NB4 (cell line): ENCODE results near the gene TMEM259.

ENCODE experiments used
- DNase-seq: peaks from one replicate; pipeline ENCODE4 v3.0.0; 2010; ENCODE audit warnings: low read depth
- H3K4me3 ChIP-seq: one replicate; pipeline ENCODE4 v1.5.1; 2011; ENCODE audit warnings: mild to moderate bottlenecking, low read depth, low read length, moderate library complexity
- CTCF ChIP-seq: IDR thresholded peaks from one replicate; pipeline ENCODE4 v1.5.1; 2012; ENCODE audit warnings: low read depth, low read length
- MAX ChIP-seq: IDR thresholded peaks from 2 replicates; pipeline ENCODE4 v1.6.1; 2011; ENCODE audit warnings: low read depth, low read length
- MYC ChIP-seq: IDR thresholded peaks from 2 replicates; pipeline ENCODE4 v1.6.1; 2011; ENCODE audit warnings: low read depth, low read length
- POLR2A ChIP-seq: IDR thresholded peaks from 2 replicates; pipeline ENCODE4 v1.6.1; 2011; ENCODE audit warnings: mild to moderate bottlenecking; ENCODE audit not compliant: insufficient read length; ENCODE audit errors: extremely low read depth

TMEM259 gene

GRCh38 chr19:1063030-1063908 lies 42.3 kb upstream of the TMEM259 start:
- DNase-seq: peak; percentile 56
- H3K4me3 ChIP-seq: no peak overlapping the region
- TF ChIP-seq MAX: no peak
- TF ChIP-seq POLR2A: no peak
- TF ChIP-seq CTCF: no peak

- DNase-seq: no peak
- TF ChIP-seq MAX: no peak
- H3K4me3 ChIP-seq: no peak overlapping the region
These were observed 41.6 kb upstream of the TMEM259 start for GRCh38 chr19:1062387-1063029.

GRCh38 chr19:1061987-1062386 lies 41.1 kb upstream of the TMEM259 start:
- no peak overlapping the region for H3K4me3 ChIP-seq
- TF ChIP-seq POLR2A: no peak
- no peak for TF ChIP-seq CTCF
- TF ChIP-seq MYC: no peak
- no peak for TF ChIP-seq MAX
- DNase-seq: no peak

- no peak for TF ChIP-seq CTCF
- TF ChIP-seq MAX: no peak
- TF ChIP-seq POLR2A: no peak
- no peak for TF ChIP-seq MYC
These were observed 39.8 kb upstream of the TMEM259 start for GRCh38 chr19:1060689-1061088.

GRCh38 chr19:1058112-1058511 lies 37.2 kb upstream of the TMEM259 start:
- no peak for TF ChIP-seq MAX
- no peak for TF ChIP-seq POLR2A
- no peak for DNase-seq
- no peak overlapping the region for H3K4me3 ChIP-seq

More at GRCh38 chr19:1060689-1061088, 39.8 kb upstream of the TMEM259 start:
- H3K4me3 ChIP-seq: no peak overlapping the region
- no peak for DNase-seq

- TF ChIP-seq CTCF: peak; percentile 25
- no peak for TF ChIP-seq POLR2A
- peak; percentile 46 for DNase-seq
These were observed 36.4 kb upstream of the TMEM259 start for GRCh38 chr19:1057176-1057855.

More at GRCh38 chr19:1057176-1057855, 36.4 kb upstream of the TMEM259 start:
- H3K4me3 ChIP-seq: no peak overlapping the region
